SJCRH30 (cell line): ENCODE results near the gene CNTN2. TPM values are rescaled to one million over a fixed set of nuclear protein-coding genes. Genes with fewer than 3 reads are reported as not detected.

ENCODE experiments used
- DNase-seq, 2 experiments: peaks; one replicate each; pipeline ENCODE4 v3.0.0-alpha.2; 2015 to 2020
- H3K27ac ChIP-seq: fragments of 250-450 bp; sonication (Bioruptor Pico); 2 replicates; pipeline ENCODE4 v1.5.1; 2020; ENCODE audit warnings: mild to moderate bottlenecking, moderate library complexity
- H3K27me3 ChIP-seq: fragments of 250-450 bp; sonication (Bioruptor Pico); 2 replicates; pipeline ENCODE4 v1.5.1; 2020; ENCODE audit warnings: mild to moderate bottlenecking, moderate library complexity
- H3K36me3 ChIP-seq: fragments of 250-450 bp; sonication (Bioruptor Pico); 2 replicates; pipeline ENCODE4 v1.5.1; 2020; ENCODE audit warnings: mild to moderate bottlenecking, moderate library complexity
- H3K4me1 ChIP-seq: fragments of 250-450 bp; sonication (Bioruptor Pico); 2 replicates; pipeline ENCODE4 v1.5.1; 2020; ENCODE audit warnings: mild to moderate bottlenecking, moderate library complexity
- H3K4me3 ChIP-seq: fragments of 250-450 bp; sonication (Bioruptor Pico); 2 replicates; pipeline ENCODE4 v1.5.1; 2020; ENCODE audit warnings: mild to moderate bottlenecking, moderate library complexity
- H3K9me3 ChIP-seq: fragments of 250-450 bp; sonication (Bioruptor Pico); replicated peaks from 2 replicates; pipeline ENCODE4 v1.5.1; 2020; ENCODE audit warnings: mild to moderate bottlenecking, moderate library complexity
- total RNA-seq: library from RNA; depleted of rRNA; stranded (reverse); fragments of >200 nt; shearing (Covaris generic); gene quantifications from 2 replicates; pipeline ENCODE4 v1.2.3, GENCODE V29; 2014

CNTN2 gene
- total RNA-seq, 1 experiment from 2014 or later, result 0.36 TPM

GRCh38 chr1:205077158-205077933 lies 34.3 kb downstream of the CNTN2 start:
- no peaks in the 10 kb centered on the region for H3K36me3 ChIP-seq
- DNase-seq, result no peak
- H3K27ac ChIP-seq, result no peak overlapping the region
- H3K9me3 ChIP-seq, result no peaks in the 10 kb centered on the region
- peaks cover 17% of the 10 kb centered on the region for H3K4me1 ChIP-seq
- H3K4me3 ChIP-seq, result no peak overlapping the region
- no peaks in the 10 kb centered on the region for H3K27me3 ChIP-seq

- no peak for DNase-seq
- H3K4me1 ChIP-seq, result peaks cover 17% of the 10 kb centered on the region
- H3K27ac ChIP-seq, result no peak overlapping the region
- H3K27me3 ChIP-seq, result no peaks in the 10 kb centered on the region
- no peaks in the 10 kb centered on the region for H3K36me3 ChIP-seq
- no peaks in the 10 kb centered on the region for H3K9me3 ChIP-seq
- no peak overlapping the region for H3K4me3 ChIP-seq
These were observed 34.9 kb downstream of the CNTN2 start for GRCh38 chr1:205077934-205078311.

- no peak overlapping the region for H3K4me3 ChIP-seq
- H3K36me3 ChIP-seq, result peaks cover 16% of the 10 kb centered on the region
- H3K27me3 ChIP-seq, result no peaks in the 10 kb centered on the region
- no peak for DNase-seq
- H3K27ac ChIP-seq, result no peak overlapping the region
- no peaks in the 10 kb centered on the region for H3K9me3 ChIP-seq
- no peaks in the 10 kb centered on the region; the same call in 1 of the 2 replicates for H3K4me1 ChIP-seq
These were observed 39.4 kb downstream of the CNTN2 start for GRCh38 chr1:205082431-205082830.

- Histone ChIP-seq H3K36me3 (peaks cover 34% of the 10 kb centered on the region), H3K4me1 (no peaks in the 10 kb centered on the region), H3K9me3 (no peaks in the 10 kb centered on the region), H3K27me3 (no peaks in the 10 kb centered on the region), H3K4me3 (no peak within 1 kb of the TSS), H3K27ac (no peak within 1 kb of the TSS)
- no peak for DNase-seq
These were observed 41.3 kb downstream of the CNTN2 start, which contains the start of gene TMEM81 for GRCh38 chr1:205084360-205084759. TMEM81 (minus strand) TSS chr1:205084460; CDS start chr1:205084320, 140 bp downstream.

- no peak overlapping the region for H3K27ac ChIP-seq
- no peak for DNase-seq
- H3K27me3 ChIP-seq, result no peaks in the 10 kb centered on the region
- H3K9me3 ChIP-seq, result no peaks in the 10 kb centered on the region
- no peak overlapping the region for H3K4me3 ChIP-seq
- peaks cover 54% of the 10 kb centered on the region for H3K36me3 ChIP-seq
- no peaks in the 10 kb centered on the region for H3K4me1 ChIP-seq
These were observed 45.3 kb downstream of the CNTN2 start for GRCh38 chr1:205088341-205088740.

- no peak for DNase-seq
- H3K9me3 ChIP-seq, result no peaks in the 10 kb centered on the region
- peaks cover 65% of the 10 kb centered on the region for H3K36me3 ChIP-seq
- H3K27ac ChIP-seq, result no peak overlapping the region
- no peaks in the 10 kb centered on the region for H3K27me3 ChIP-seq
- H3K4me1 ChIP-seq, result no peaks in the 10 kb centered on the region
- no peak overlapping the region for H3K4me3 ChIP-seq
These were observed 48.2 kb downstream of the CNTN2 start for GRCh38 chr1:205091043-205091740.

GRCh38 chr1:205095422-205095821 lies 52.4 kb downstream of the CNTN2 start:
- H3K36me3 ChIP-seq, result peaks cover 90% of the 10 kb centered on the region
- DNase-seq, result no peak
- no peaks in the 10 kb centered on the region for H3K9me3 ChIP-seq
- no peaks in the 10 kb centered on the region for H3K27me3 ChIP-seq
- H3K27ac ChIP-seq, result no peak overlapping the region
- H3K4me1 ChIP-seq, result no peaks in the 10 kb centered on the region
- H3K4me3 ChIP-seq, result no peak overlapping the region

GRCh38 chr1:205098242-205098641 lies 55.2 kb downstream of the CNTN2 start:
- Histone ChIP-seq H3K27ac (no peak overlapping the region), H3K36me3 (peaks cover 92% of the 10 kb centered on the region), H3K4me3 (no peak overlapping the region), H3K4me1 (no peaks in the 10 kb centered on the region), H3K9me3 (no peaks in the 10 kb centered on the region), H3K27me3 (no peaks in the 10 kb centered on the region)
- DNase-seq, result no peak

GRCh38 chr1:205102404-205102803 lies 59.4 kb downstream of the CNTN2 start:
- Histone ChIP-seq H3K27me3 (no peaks in the 10 kb centered on the region), H3K4me3 (no peak overlapping the region), H3K4me1 (no peaks in the 10 kb centered on the region), H3K36me3 (peaks cover 89% of the 10 kb centered on the region), H3K27ac (no peak overlapping the region), H3K9me3 (no peaks in the 10 kb centered on the region)
- no peak for DNase-seq

- H3K4me1 ChIP-seq, result no peaks in the 10 kb centered on the region
- H3K27me3 ChIP-seq, result no peaks in the 10 kb centered on the region
- no peak overlapping the region for H3K27ac ChIP-seq
- H3K9me3 ChIP-seq, result no peaks in the 10 kb centered on the region
- peaks cover 61% of the 10 kb centered on the region for H3K36me3 ChIP-seq
- no peak for DNase-seq
- no peak overlapping the region for H3K4me3 ChIP-seq
These were observed 64.3 kb downstream of the CNTN2 start for GRCh38 chr1:205107327-205107726.

GRCh38 chr1:205108464-205108863 lies 65.5 kb downstream of the CNTN2 start:
- peaks cover 57% of the 10 kb centered on the region for H3K36me3 ChIP-seq
- H3K4me3 ChIP-seq, result no peak overlapping the region
- H3K4me1 ChIP-seq, result no peaks in the 10 kb centered on the region

GRCh38 chr1:205109269-205109668 lies 66.3 kb downstream of the CNTN2 start:
- Histone ChIP-seq H3K4me1 (no peaks in the 10 kb centered on the region), H3K4me3 (no peak overlapping the region), H3K36me3 (peaks cover 54% of the 10 kb centered on the region), H3K9me3 (no peaks in the 10 kb centered on the region), H3K27ac (no peak overlapping the region), H3K27me3 (no peaks in the 10 kb centered on the region)
- no peak for DNase-seq

More at GRCh38 chr1:205108464-205108863, 65.5 kb downstream of the CNTN2 start:
- no peak overlapping the region for H3K27ac ChIP-seq
- no peaks in the 10 kb centered on the region for H3K27me3 ChIP-seq
- H3K9me3 ChIP-seq, result no peaks in the 10 kb centered on the region
- no peak for DNase-seq

GRCh38 chr1:205109711-205110110 lies 66.7 kb downstream of the CNTN2 start:
- no peaks in the 10 kb centered on the region for H3K4me1 ChIP-seq
- H3K36me3 ChIP-seq, result peaks cover 54% of the 10 kb centered on the region

GRCh38 chr1:205111354-205111753 lies 68.3 kb downstream of the CNTN2 start:
- Histone ChIP-seq H3K4me1 (no peaks in the 10 kb centered on the region), H3K27me3 (no peaks in the 10 kb centered on the region), H3K4me3 (no peak overlapping the region), H3K9me3 (no peaks in the 10 kb centered on the region), H3K27ac (no peak overlapping the region), H3K36me3 (peaks cover 42% of the 10 kb centered on the region)
- no peak for DNase-seq

More at GRCh38 chr1:205109711-205110110, 66.7 kb downstream of the CNTN2 start:
- Histone ChIP-seq H3K9me3 (no peaks in the 10 kb centered on the region), H3K27ac (no peak overlapping the region), H3K4me3 (no peak overlapping the region), H3K27me3 (no peaks in the 10 kb centered on the region)
- DNase-seq, result no peak

- Histone ChIP-seq H3K9me3 (no peaks in the 10 kb centered on the region), H3K4me3 (no peak overlapping the region), H3K27me3 (no peaks in the 10 kb centered on the region), H3K27ac (no peak overlapping the region), H3K36me3 (peaks cover 11% of the 10 kb centered on the region), H3K4me1 (peaks cover 4% of the 10 kb centered on the region)
- no peak for DNase-seq
These were observed 75.7 kb downstream of the CNTN2 start for GRCh38 chr1:205118752-205119151.
